OCI-LY1 (cell line): Measurements from ENCODE around the gene EFNA2.

Experiments used
- H2AFZ ChIP-seq: fragments of 200-600 bp; sonication (generic), shearing (Covaris generic); 2 replicates; pipeline ENCODE4 v1.6.0; 2014; ENCODE audit warnings: antibody characterized with exemption, mild to moderate bottlenecking, low read length
- H3F3A ChIP-seq: fragments of 200-600 bp; sonication (generic), shearing (Covaris generic); 2 replicates; pipeline ENCODE4 v1.6.0; 2014; ENCODE audit warnings: mild to moderate bottlenecking, antibody characterized with exemption, low read length, moderate library complexity; ENCODE audit not compliant: insufficient read depth
- H3K27ac ChIP-seq: fragments of 200-600 bp; sonication (generic); 2 replicates; pipeline ENCODE4 v1.5.1; 2014; ENCODE audit warnings: low read length, mixed run types, mild to moderate bottlenecking, low read depth; ENCODE audit not compliant: poor library complexity, severe bottlenecking
- H3K27me3 ChIP-seq: fragments of 200-600 bp; sonication (generic); 2 replicates; pipeline ENCODE4 v1.6.0; 2014; ENCODE audit warnings: antibody characterized with exemption, mild to moderate bottlenecking, low read length, moderate library complexity; ENCODE audit not compliant: insufficient read depth
- H3K36me3 ChIP-seq: fragments of 200-600 bp; sonication (generic); 2 replicates; pipeline ENCODE4 v1.6.1; 2014; ENCODE audit warnings: mild to moderate bottlenecking, antibody characterized with exemption, low read length, moderate library complexity, mixed read lengths; ENCODE audit not compliant: insufficient read depth
- H3K4me1 ChIP-seq: fragments of 200-600 bp; sonication (generic); 2 replicates; pipeline ENCODE4 v1.5.1; 2014; ENCODE audit warnings: mild to moderate bottlenecking, low read length, moderate library complexity; ENCODE audit not compliant: insufficient read depth, severe bottlenecking
- H3K4me2 ChIP-seq: fragments of 200-600 bp; sonication (generic), shearing (Covaris generic); 2 replicates; pipeline ENCODE4 v1.6.1; 2014; ENCODE audit warnings: low read length
- H3K4me3 ChIP-seq: fragments of 200-600 bp; sonication (generic); 2 replicates; pipeline ENCODE4 v1.5.1; 2014; ENCODE audit warnings: low read length, low read depth, mild to moderate bottlenecking, mixed read lengths; ENCODE audit not compliant: poor library complexity, severe bottlenecking
- H3K79me2 ChIP-seq: fragments of 200-600 bp; shearing (Covaris generic); 2 replicates; pipeline ENCODE4 v1.6.1; 2016; ENCODE audit warnings: mixed run types, low read length, mixed read lengths; ENCODE audit not compliant: insufficient read depth
- H3K9ac ChIP-seq: fragments of 200-600 bp; sonication (generic), shearing (Covaris generic); 2 replicates; pipeline ENCODE4 v1.6.1; 2014; ENCODE audit warnings: mild to moderate bottlenecking, low read length, mixed read lengths
- H3K9me2 ChIP-seq: fragments of 200-600 bp; sonication (generic), shearing (Covaris generic); 2 replicates; pipeline ENCODE4 v1.6.1; 2014; ENCODE audit warnings: low read depth, mild to moderate bottlenecking, low read length, mixed read lengths
- H3K9me3 ChIP-seq: fragments of 200-600 bp; shearing (Covaris generic); 2 replicates; pipeline ENCODE4 v1.6.1; 2014; ENCODE audit warnings: low read length, mixed read lengths
- H4K20me1 ChIP-seq: fragments of 200-600 bp; sonication (generic), shearing (Covaris generic); 2 replicates; pipeline ENCODE4 v1.6.0; 2016; ENCODE audit warnings: mild to moderate bottlenecking, low read length; ENCODE audit not compliant: insufficient read depth
- CTCF ChIP-seq: fragments of 200-600 bp; sonication (generic), shearing (Covaris generic); IDR thresholded peaks from 2 replicates; pipeline ENCODE4 v1.5.1; 2017; ENCODE audit warnings: mild to moderate bottlenecking, antibody characterized with exemption, low read length, moderate library complexity, mixed read lengths
- EZH2 ChIP-seq: fragments of 200-600 bp; sonication (generic), shearing (Covaris generic); IDR thresholded peaks from 2 replicates; pipeline ENCODE4 v1.8.0; 2017; ENCODE audit warnings: borderline replicate concordance, mixed run types, mild to moderate bottlenecking, antibody characterized with exemption, low read length, moderate library complexity, mixed read lengths

EFNA2 gene

GRCh38 chr19:1248139-1248785 lies 37.4 kb upstream of the EFNA2 start, which contains the start of gene MIDN:
TSS of gene MIDN (plus strand) at chr19:1248583. CDS start at chr19:1250297, 1,714 bp downstream.
- Histone ChIP-seq H2AFZ (no peak within 1 kb of the TSS), H3K27me3 (no peaks in the 10 kb centered on the region), H3K9me2 (no peaks in the 10 kb centered on the region), H3K79me2 (no peaks in the 10 kb centered on the region), H3K4me2 (peak within 1 kb of the TSS; percentile 65), H3F3A (no peaks in the 10 kb centered on the region), H3K9me3 (no peaks in the 10 kb centered on the region), H3K4me1 (peaks cover 43% of the 10 kb centered on the region), H3K9ac (peak within 1 kb of the TSS; percentile 67), H4K20me1 (no peaks in the 10 kb centered on the region), H3K27ac (peak within 1 kb of the TSS; percentile 33), H3K36me3 (peaks cover 10% of the 10 kb centered on the region; the same call in 1 of the 2 replicates), H3K4me3 (peak within 1 kb of the TSS; percentile 66)
- TF ChIP-seq CTCF: peak; percentile 51
- TF ChIP-seq EZH2: no peak

- Histone ChIP-seq H4K20me1 (no peaks in the 10 kb centered on the region), H3K4me2 (peak overlapping the region; percentile 65), H2AFZ (no peak overlapping the region), H3K4me1 (peaks cover 39% of the 10 kb centered on the region), H3K9me3 (no peaks in the 10 kb centered on the region), H3K9me2 (no peaks in the 10 kb centered on the region), H3K4me3 (peak overlapping the region; percentile 66), H3K27me3 (no peaks in the 10 kb centered on the region), H3F3A (no peaks in the 10 kb centered on the region), H3K27ac (peak overlapping the region; percentile 33), H3K9ac (peak overlapping the region; percentile 67), H3K36me3 (peaks cover 15% of the 10 kb centered on the region), H3K79me2 (no peaks in the 10 kb centered on the region)
- TF ChIP-seq CTCF (peak; percentile 77), EZH2 (no peak)
Observed at GRCh38 chr19:1248786-1249297, 36.8 kb upstream of the EFNA2 start.

- no peaks in the 10 kb centered on the region for H3K27me3 ChIP-seq
- peaks cover 33% of the 10 kb centered on the region for H3K4me1 ChIP-seq
- no peaks in the 10 kb centered on the region for H3F3A ChIP-seq
- H3K9ac ChIP-seq: peak overlapping the region; percentile 91
- H3K4me3 ChIP-seq: peak overlapping the region; percentile 76
- H2AFZ ChIP-seq: no peak overlapping the region
- peaks cover 17% of the 10 kb centered on the region for H3K36me3 ChIP-seq
- no peaks in the 10 kb centered on the region for H3K9me3 ChIP-seq
- peak overlapping the region; percentile 48 for H3K27ac ChIP-seq
- H3K4me2 ChIP-seq: peak overlapping the region; percentile 85
- H3K9me2 ChIP-seq: no peaks in the 10 kb centered on the region
- H3K79me2 ChIP-seq: no peaks in the 10 kb centered on the region
- TF ChIP-seq CTCF (no peak), EZH2 (no peak)
- H4K20me1 ChIP-seq: no peaks in the 10 kb centered on the region
Observed at GRCh38 chr19:1249298-1249989, 36.2 kb upstream of the EFNA2 start.
